Measurements from ENCODE around the gene ESRRA.

Gene ESRRA

DNA sequence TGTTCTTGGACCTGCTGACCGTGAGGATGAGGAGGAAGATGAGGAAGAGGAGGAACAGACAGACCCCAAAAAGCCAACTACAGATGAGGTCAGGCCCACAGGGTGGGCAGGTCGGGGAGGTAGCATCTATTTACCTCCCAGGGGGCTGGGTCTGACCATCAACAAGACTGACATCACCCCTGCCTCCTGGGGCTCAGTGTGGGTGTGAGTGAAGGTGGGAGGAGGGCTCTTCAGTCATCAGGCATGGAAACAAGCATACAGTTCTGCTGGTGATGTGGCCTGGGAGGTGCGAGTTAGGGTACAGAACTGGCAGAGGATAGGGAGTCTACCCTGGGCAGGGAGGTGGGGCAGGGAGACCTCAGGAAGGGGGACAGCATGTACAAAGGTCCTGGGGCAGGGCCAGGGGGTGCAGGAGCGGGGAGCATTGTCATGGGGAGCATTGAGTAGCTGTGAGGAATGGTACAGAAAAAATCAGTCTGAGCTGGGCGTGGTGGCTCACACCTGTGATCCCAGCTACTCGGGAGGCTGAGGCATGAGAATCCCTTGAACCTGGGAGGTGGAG, 45.1 kb upstream of the ESRRA start:
- H3K9me3 ChIP-seq: no peaks in the 10 kb centered on the region
- H3K36me3 ChIP-seq: peaks cover 67% of the 10 kb centered on the region
- H3K4me1 ChIP-seq (ENCODE audit: control insufficient read depth in 1 of 2, insufficient read depth in 1 of 2, low read depth in 1 of 2, low read length in 1 of 2): no peaks in the 10 kb centered on the region
- no peak overlapping the region for H3K4me3 ChIP-seq (ENCODE audit: low read depth in 1 of 2, low read length in 1 of 2)
- no peak overlapping the region for H3K27ac ChIP-seq
- no peaks in the 10 kb centered on the region for H3K27me3 ChIP-seq
- TF ChIP-seq, protein P1, sequence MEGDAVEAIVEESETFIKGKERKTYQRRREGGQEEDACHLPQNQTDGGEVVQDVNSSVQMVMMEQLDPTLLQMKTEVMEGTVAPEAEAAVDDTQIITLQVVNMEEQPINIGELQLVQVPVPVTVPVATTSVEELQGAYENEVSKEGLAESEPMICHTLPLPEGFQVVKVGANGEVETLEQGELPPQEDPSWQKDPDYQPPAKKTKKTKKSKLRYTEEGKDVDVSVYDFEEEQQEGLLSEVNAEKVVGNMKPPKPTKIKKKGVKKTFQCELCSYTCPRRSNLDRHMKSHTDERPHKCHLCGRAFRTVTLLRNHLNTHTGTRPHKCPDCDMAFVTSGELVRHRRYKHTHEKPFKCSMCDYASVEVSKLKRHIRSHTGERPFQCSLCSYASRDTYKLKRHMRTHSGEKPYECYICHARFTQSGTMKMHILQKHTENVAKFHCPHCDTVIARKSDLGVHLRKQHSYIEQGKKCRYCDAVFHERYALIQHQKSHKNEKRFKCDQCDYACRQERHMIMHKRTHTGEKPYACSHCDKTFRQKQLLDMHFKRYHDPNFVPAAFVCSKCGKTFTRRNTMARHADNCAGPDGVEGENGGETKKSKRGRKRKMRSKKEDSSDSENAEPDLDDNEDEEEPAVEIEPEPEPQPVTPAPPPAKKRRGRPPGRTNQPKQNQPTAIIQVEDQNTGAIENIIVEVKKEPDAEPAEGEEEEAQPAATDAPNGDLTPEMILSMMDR (IDR thresholded peaks at IDR 0.05): no peak

DNA sequence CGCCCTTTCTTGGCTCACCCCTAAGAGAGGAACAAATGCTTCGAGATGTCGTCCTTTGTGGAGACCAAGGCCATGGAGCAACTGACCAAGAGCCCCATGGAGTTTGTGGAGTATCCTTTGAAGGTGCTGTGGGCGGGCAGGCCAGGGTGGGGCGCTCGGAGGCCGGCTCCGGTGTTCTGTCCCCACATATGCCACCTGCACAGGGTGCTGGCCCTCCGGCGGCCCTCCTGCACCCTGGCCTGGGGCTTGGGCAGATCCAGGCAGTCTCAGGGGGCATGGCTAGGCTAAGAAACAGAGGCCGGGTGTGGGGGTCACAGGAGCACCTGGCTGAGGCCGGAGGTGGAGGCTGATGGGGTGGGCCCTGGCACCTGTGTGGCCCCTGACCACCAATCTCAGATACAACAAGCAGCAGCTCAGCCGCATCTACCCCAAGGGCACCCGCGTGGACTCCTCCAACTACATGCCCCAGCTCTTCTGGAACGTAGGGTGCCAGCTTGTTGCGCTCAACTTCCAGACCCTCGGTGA, 43.7 kb upstream of the ESRRA start:
- H3K4me3 ChIP-seq (ENCODE audit: low read depth in 1 of 2, low read length in 1 of 2): no peak overlapping the region
- no peaks in the 10 kb centered on the region for H3K9me3 ChIP-seq
- TF ChIP-seq, protein P1 (IDR thresholded peaks at IDR 0.05): no peak
- H3K27ac ChIP-seq: no peak overlapping the region
- peaks cover 67% of the 10 kb centered on the region for H3K36me3 ChIP-seq
- H3K4me1 ChIP-seq (ENCODE audit: control insufficient read depth in 1 of 2, insufficient read depth in 1 of 2, low read depth in 1 of 2, low read length in 1 of 2): no peaks in the 10 kb centered on the region
- H3K27me3 ChIP-seq: no peaks in the 10 kb centered on the region

DNA sequence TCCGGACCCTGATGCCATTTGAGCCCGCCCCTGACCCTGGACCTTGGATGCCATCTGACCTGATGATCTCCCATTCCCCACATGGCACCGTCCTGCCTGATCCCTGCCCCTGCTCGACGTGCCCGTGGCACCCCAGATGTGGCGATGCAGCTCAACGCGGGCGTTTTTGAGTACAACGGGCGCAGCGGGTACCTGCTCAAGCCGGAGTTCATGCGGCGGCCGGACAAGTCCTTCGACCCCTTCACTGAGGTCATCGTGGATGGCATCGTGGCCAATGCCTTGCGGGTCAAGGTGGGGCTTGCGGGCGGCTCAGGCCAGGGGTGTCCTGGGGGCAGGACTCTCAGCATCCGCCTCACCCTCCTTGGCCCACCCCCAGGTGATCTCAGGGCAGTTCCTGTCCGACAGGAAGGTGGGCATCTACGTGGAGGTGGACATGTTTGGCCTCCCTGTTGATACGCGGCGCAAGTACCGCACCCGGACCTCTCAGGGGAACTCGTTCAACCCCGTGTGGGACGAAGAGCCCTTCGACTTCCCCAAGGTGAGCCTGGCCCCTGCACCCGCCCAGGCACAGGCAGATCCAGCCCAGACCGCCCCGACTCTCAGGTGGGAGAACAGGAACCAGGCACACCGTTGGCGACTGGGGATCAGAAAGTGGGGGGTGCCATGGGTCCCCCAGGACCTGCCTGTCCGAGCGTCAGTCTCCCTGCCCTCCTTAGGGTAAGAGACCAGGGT, 42.9 kb upstream of the ESRRA start:
- H3K27ac ChIP-seq: no peak overlapping the region
- H3K36me3 ChIP-seq: peaks cover 66% of the 10 kb centered on the region
- TF ChIP-seq, protein P1 (IDR thresholded peaks at IDR 0.05): no peak
- H3K9me3 ChIP-seq: no peaks in the 10 kb centered on the region
- no peaks in the 10 kb centered on the region for H3K27me3 ChIP-seq
- H3K4me3 ChIP-seq (ENCODE audit: low read depth in 1 of 2, low read length in 1 of 2): no peak overlapping the region
- no peaks in the 10 kb centered on the region for H3K4me1 ChIP-seq (ENCODE audit: control insufficient read depth in 1 of 2, insufficient read depth in 1 of 2, low read depth in 1 of 2, low read length in 1 of 2)

DNA sequence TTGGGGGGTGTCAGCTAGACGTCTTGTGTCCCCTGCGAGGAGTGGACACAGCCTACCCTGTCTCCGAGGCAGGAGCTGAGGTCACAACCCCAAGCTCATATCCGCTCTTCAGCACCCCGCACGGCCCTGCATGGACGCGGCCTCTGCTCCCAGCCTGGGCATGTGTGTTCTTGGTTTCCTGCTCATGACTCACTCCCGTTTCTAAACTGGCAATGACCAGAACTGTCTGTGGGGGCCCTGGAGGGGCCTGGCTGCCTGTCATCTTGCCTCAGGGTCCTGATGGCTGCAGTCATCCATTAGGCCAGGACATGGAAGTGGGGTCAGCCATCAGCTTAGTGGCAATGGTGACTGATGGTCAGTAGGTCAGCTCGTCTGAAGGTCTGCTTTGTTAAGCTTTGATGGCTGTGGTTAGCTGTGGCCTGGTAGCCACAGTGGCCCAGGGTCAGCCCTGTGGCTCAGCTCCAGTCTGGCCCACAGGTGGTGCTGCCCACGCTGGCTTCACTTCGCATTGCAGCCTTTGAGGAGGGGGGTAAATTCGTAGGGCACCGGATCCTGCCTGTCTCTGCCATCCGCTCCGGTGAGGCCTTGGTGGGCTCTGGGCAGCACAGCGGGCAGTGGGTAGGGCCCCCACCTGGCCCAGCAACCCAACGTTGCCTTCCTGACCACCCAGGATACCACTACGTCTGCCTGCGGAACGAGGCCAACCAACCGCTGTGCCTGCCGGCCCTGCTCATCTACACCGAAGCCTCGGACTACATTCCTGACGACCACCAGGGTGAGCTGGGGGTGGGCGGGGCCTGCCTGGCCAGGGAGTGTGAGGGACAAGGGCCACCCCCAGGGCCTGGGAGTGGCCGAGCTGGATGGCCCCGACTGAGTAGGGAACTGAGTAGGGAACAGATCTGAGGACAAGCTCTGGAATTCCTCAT, 42.0 kb upstream of the ESRRA start:
- Histone ChIP-seq H3K36me3 (peaks cover 65% of the 10 kb centered on the region), H3K27ac (no peak overlapping the region), H3K9me3 (no peaks in the 10 kb centered on the region), H3K4me1 (ENCODE audit: control insufficient read depth in 1 of 2, insufficient read depth in 1 of 2, low read depth in 1 of 2, low read length in 1 of 2) (peaks cover 8% of the 10 kb centered on the region in 2 experiments), H3K27me3 (no peaks in the 10 kb centered on the region), H3K4me3 (ENCODE audit: low read depth in 1 of 2, low read length in 1 of 2) (no peak overlapping the region)
- TF ChIP-seq, protein P1 (IDR thresholded peaks at IDR 0.05): no peak

DNA sequence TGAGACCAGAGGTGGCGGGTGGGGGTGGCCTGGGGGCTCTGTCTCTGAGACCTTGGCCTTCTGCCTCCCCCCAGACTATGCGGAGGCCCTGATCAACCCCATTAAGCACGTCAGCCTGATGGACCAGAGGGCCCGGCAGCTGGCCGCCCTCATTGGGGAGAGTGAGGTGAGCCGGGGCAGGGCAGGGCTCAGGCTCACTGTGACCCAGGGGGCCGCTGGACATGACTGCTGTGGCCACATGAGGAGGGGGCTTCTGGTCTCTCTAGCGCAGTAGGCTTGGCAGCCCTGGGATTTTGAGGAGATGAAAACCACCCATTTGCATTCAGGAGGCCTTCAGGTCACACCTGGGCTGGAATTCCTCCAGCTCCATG, 41.4 kb upstream of the ESRRA start:
- Histone ChIP-seq H3K36me3 (peaks cover 58% of the 10 kb centered on the region), H3K27ac (no peak overlapping the region), H3K27me3 (no peaks in the 10 kb centered on the region), H3K4me3 (ENCODE audit: low read depth in 1 of 2, low read length in 1 of 2) (no peak overlapping the region), H3K4me1 (ENCODE audit: control insufficient read depth in 1 of 2, insufficient read depth in 1 of 2, low read depth in 1 of 2, low read length in 1 of 2) (peaks cover 14 to 15% of the 10 kb centered on the region in 2 experiments), H3K9me3 (no peaks in the 10 kb centered on the region)
- TF ChIP-seq, protein P1 (IDR thresholded peaks at IDR 0.05): no peak
